Stimulated activated CD8-positive, alpha-beta memory T cell treated with anti-CD3 and anti-CD28 coated beads, Interleukin-4, amount 100 ng/mL, for 1 hour (primary cell): ENCODE measurements around the gene ATP6V1G2.
"Not testable (repeated sequence)": the region's sequence is repeated elsewhere in the genome, so short reads cannot be mapped to it uniquely, and the experiment has no call there.

Source experiments
- DNase-seq, 2 donors: peaks; one replicate each; pipeline ENCODE4 v3.0.0-alpha.2; 2020; ENCODE audit warnings: low read depth in 2 of 2, low spot score in 1 of 2

Gene ATP6V1G2

GRCh38 chr6:31546339-31546957, at the start of gene ATP6V1G2:
Gene ATP6V1G2 (minus strand): TSS chr6:31546608. CDS start chr6:31546559, 49 bp downstream.
- DNase-seq, result peak; percentile 52 to 68

GRCh38 chr6:31592396-31592771, 46.0 kb upstream of the ATP6V1G2 start:
- DNase-seq, result no peak

GRCh38 chr6:31590691-31591090, 44.3 kb upstream of the ATP6V1G2 start:
- not testable (repeated sequence) for DNase-seq

- DNase-seq, result no peak
Measured at GRCh38 chr6:31588871-31589650, 42.7 kb upstream of the ATP6V1G2 start.

GRCh38 chr6:31587791-31588777, 41.7 kb upstream of the ATP6V1G2 start:
- DNase-seq, result no peak

GRCh38 chr6:31586599-31587281, 40.3 kb upstream of the ATP6V1G2 start:
- DNase-seq, result no peak

GRCh38 chr6:31586008-31586407, 39.6 kb upstream of the ATP6V1G2 start, which contains the start of gene LST1:
Gene LST1 (plus strand): TSS chr6:31586277. CDS start chr6:31587300, 1,023 bp downstream.
- DNase-seq, result no peak

- DNase-seq, result no peak
Measured at GRCh38 chr6:31585491-31585890, 39.1 kb upstream of the ATP6V1G2 start.

GRCh38 chr6:31582230-31582643, 35.8 kb upstream of the ATP6V1G2 start, which contains the start of gene LTB:
Gene LTB (minus strand): TSS chr6:31582424. CDS start chr6:31582417, 7 bp downstream.
- DNase-seq, result peak in 1 of 2 donors; percentile 49

GRCh38 chr6:31581434-31582229, 35.2 kb upstream of the ATP6V1G2 start:
- no peak for DNase-seq

GRCh38 chr6:31580807-31581433, 34.5 kb upstream of the ATP6V1G2 start:
- DNase-seq, result peak; percentile 81 to 83

GRCh38 chr6:31580438-31580740, 34.0 kb upstream of the ATP6V1G2 start:
- no peak for DNase-seq

GRCh38 chr6:31579546-31580437, 33.4 kb upstream of the ATP6V1G2 start:
- no peak for DNase-seq

GRCh38 chr6:31579119-31579505, 32.7 kb upstream of the ATP6V1G2 start:
- no peak for DNase-seq

GRCh38 chr6:31578184-31579118, 32.0 kb upstream of the ATP6V1G2 start:
- DNase-seq, result no peak

GRCh38 chr6:31577579-31577966, 31.2 kb upstream of the ATP6V1G2 start:
- no peak for DNase-seq

GRCh38 chr6:31576897-31577578, 30.6 kb upstream of the ATP6V1G2 start:
- DNase-seq, result no peak
